OCI-LY7 (cell line): ENCODE data around the gene CEPT1. TPM values are rescaled to one million over a fixed set of nuclear protein-coding genes. Genes with fewer than 3 reads are reported as not detected.

ENCODE experiments used
- BruUV-seq: library from RNA; stranded (reverse); fragments of 400-500 nt; replicated peaks from 2 replicates; lab custom pipeline; 2021; lab: Mats Ljungman, UMichigan
- CTCF ChIA-PET: fragments of 300-600 bp; sonication (Branson Sonifier 250); formaldehyde crosslinking; loops from one replicate; lab custom pipeline; 2022; ENCODE audit warnings: antibody characterized with exemption; ENCODE audit not compliant: unreplicated experiment; lab: Charles Lee
- POLR2A ChIA-PET: fragments of 300-600 bp; sonication (Branson Sonifier 250); formaldehyde crosslinking; loops from one replicate; lab custom pipeline; 2022; ENCODE audit warnings: antibody characterized with exemption; lab: Charles Lee
- DNase-seq: peaks from one replicate; pipeline ENCODE4 v3.0.0-alpha.2; 2015; ENCODE audit warnings: low spot score
- H2AFZ ChIP-seq: fragments of 200-600 bp; sonication (generic), shearing (Covaris generic); 2 replicates; pipeline ENCODE4 v1.6.1; 2014; ENCODE audit warnings: mild to moderate bottlenecking, antibody characterized with exemption, low read length, moderate library complexity
- H3K27ac ChIP-seq: fragments of 200-600 bp; sonication (generic); 2 replicates; pipeline ENCODE4 v1.5.1; 2014; ENCODE audit warnings: mixed run types, low read depth, mild to moderate bottlenecking, moderate library complexity, low read length, inconsistent platforms; ENCODE audit not compliant: poor library complexity, severe bottlenecking
- H3K36me3 ChIP-seq: fragments of 200-600 bp; sonication (generic); 2 replicates; pipeline ENCODE4 v1.6.1; 2014; ENCODE audit warnings: mild to moderate bottlenecking, antibody characterized with exemption, low read length, moderate library complexity, mixed read lengths; ENCODE audit not compliant: insufficient read depth
- H3K4me1 ChIP-seq: fragments of 200-600 bp; sonication (generic); 2 replicates; pipeline ENCODE4 v1.5.1; 2014; ENCODE audit warnings: mild to moderate bottlenecking, low read length; ENCODE audit not compliant: insufficient read depth, poor library complexity, severe bottlenecking
- H3K4me2 ChIP-seq: fragments of 200-600 bp; sonication (generic); 2 replicates; pipeline ENCODE4 v1.6.1; 2014; ENCODE audit warnings: mild to moderate bottlenecking, low read length
- H3K4me3 ChIP-seq: fragments of 200-600 bp; sonication (generic); 2 replicates; pipeline ENCODE4 v1.5.1; 2014; ENCODE audit warnings: mild to moderate bottlenecking, low read depth, low read length; ENCODE audit not compliant: poor library complexity, severe bottlenecking
- H3K79me2 ChIP-seq: fragments of 200-600 bp; sonication (generic); 2 replicates; pipeline ENCODE4 v1.6.1; 2016; ENCODE audit warnings: low read depth, mild to moderate bottlenecking, low read length, moderate library complexity, mixed read lengths; ENCODE audit not compliant: insufficient read depth
- H3K9me2 ChIP-seq: fragments of 200-600 bp; sonication (generic); 2 replicates; pipeline ENCODE4 v1.6.1; 2016; ENCODE audit warnings: mild to moderate bottlenecking, low read length, mixed read lengths; ENCODE audit not compliant: insufficient read depth
- H3K9me3 ChIP-seq: fragments of 200-600 bp; sonication (generic); 2 replicates; pipeline ENCODE4 v1.6.1; 2014; ENCODE audit warnings: mild to moderate bottlenecking, mixed run types, low read length, mixed read lengths
- H4K20me1 ChIP-seq: fragments of 200-600 bp; sonication (generic); 2 replicates; pipeline ENCODE4 v1.6.1; 2014; ENCODE audit warnings: mild to moderate bottlenecking, antibody characterized with exemption, low read length, moderate library complexity, mixed read lengths; ENCODE audit not compliant: insufficient read depth
- CTCF ChIP-seq: fragments of 200-600 bp; sonication (generic); conservative IDR thresholded peaks from 2 replicates; pipeline ENCODE4 v1.5.1; 2014; ENCODE audit warnings: mild to moderate bottlenecking, antibody characterized with exemption, low read length, moderate library complexity, mixed read lengths
- EZH2phosphoT487 ChIP-seq: fragments of 200-600 bp; sonication (generic); IDR thresholded peaks from 2 replicates; pipeline ENCODE4 v1.6.1; 2018; ENCODE audit warnings: low read depth, borderline replicate concordance, mild to moderate bottlenecking, mixed run types, antibody characterized with exemption, low read length, moderate library complexity, mixed read lengths
- intact Hi-C: fragments of 100-400 bp; cut with micrococcal nuclease; formaldehyde crosslinking; loops from one replicate; pipeline ENCODE4 v1.10.0; 2022; ENCODE audit not compliant: unreplicated experiment
- total RNA-seq, 2 experiments: library from RNA; depleted of rRNA in 1 of 2; stranded (reverse); fragments of >200 nt in 1 of 2; shearing (Covaris generic) in 1 of 2; gene quantifications; 2 replicates each; pipeline ENCODE4 v1.2.3, GENCODE V29; 2014 to 2022

Gene CEPT1
- total RNA-seq, 2 experiments from 2014 or later = 44.9 to 59.0 TPM

DNA sequence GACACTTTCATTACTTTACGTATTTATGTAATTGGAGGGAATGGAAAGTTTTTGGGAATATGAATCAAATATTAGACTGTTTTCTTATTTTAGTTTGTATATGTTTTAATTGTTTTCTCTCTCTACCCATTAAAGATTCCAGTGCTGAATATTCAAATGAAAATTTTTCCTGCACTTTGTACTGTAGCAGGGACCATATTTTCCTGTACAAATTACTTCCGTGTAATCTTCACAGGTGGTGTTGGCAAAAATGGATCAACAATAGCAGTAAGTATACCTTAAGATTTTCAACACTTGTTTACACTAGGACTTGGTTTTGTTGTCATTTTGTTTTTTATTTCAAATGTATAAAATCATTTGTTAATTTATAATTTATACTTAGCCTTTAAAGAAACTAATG lies 42.0 kb downstream of the CEPT1 start:
- no TSS peak for BruUV-seq
- no peak overlapping the region for H3K4me2 ChIP-seq
- DNase-seq = no peak
- no peak overlapping the region for H3K4me3 ChIP-seq
- POLR2A ChIA-PET = interaction anchor here (0.9 to 1.9 kb wide), 5 partner anchors 9 to 32 kb away, joined by 3 to 5 read pairs (median 4); no protein-coding TSS in a partner anchor
- TF ChIP-seq CTCF (no peak), EZH2phosphoT487 (no peak)
- H3K9me3 ChIP-seq = no peaks in the 10 kb centered on the region
- no peak overlapping the region for H2AFZ ChIP-seq
- intact Hi-C loops = loop anchor here (5.0 kb wide), 1 partner anchor 150 kb away; no protein-coding TSS in a partner anchor
- H3K4me1 ChIP-seq = no peaks in the 10 kb centered on the region
- H3K27ac ChIP-seq = no peak overlapping the region
- no peaks in the 10 kb centered on the region for H4K20me1 ChIP-seq
- peaks cover 96% of the 10 kb centered on the region for H3K36me3 ChIP-seq
- no peaks in the 10 kb centered on the region for H3K9me2 ChIP-seq
- H3K79me2 ChIP-seq = no peaks in the 10 kb centered on the region
- CTCF ChIA-PET = interaction anchor here (1.1 kb wide), 1 partner anchor 37 kb away, joined by 3 read pairs; no protein-coding TSS in a partner anchor

DNA sequence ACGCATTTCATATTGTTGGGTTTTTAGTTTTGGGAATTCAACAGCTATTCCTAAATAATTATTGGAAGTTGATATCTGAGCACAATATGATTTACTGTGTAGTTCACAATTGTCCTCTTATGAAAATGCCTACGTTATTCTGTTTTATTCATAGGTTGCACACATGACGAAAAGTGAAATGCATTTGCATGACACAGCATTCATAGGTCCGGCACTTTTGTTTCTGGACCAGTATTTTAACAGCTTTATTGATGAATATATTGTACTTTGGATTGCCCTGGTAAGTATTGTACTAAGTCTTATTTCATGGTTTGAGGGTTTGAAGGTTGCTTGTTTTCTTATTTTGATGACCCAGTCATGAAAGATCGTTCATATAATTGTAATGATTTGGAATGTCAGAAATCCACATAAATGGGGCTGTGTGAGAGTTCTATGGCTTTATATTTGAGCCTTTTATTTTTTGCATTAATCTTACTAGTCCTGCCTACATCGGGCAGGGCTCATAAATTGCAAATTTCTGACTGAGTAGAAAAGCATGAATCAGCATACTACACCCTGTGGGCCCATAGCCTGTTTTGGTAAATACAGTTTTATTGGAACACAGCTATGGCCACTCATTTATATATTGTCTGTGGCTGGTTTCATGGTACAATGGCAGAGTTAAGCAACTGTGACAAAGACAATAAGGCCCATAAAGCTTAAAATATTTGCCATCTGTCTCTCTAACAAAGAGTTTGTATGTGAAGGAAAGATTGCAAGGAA lies 43.5 kb downstream of the CEPT1 start:
- Histone ChIP-seq H3K79me2 (no peaks in the 10 kb centered on the region), H3K4me2 (no peak overlapping the region), H3K27ac (no peak overlapping the region), H4K20me1 (no peaks in the 10 kb centered on the region), H3K36me3 (peaks cover 96% of the 10 kb centered on the region), H3K9me3 (no peaks in the 10 kb centered on the region), H3K4me1 (no peaks in the 10 kb centered on the region), H3K9me2 (no peaks in the 10 kb centered on the region), H3K4me3 (no peak overlapping the region), H2AFZ (no peak overlapping the region)
- intact Hi-C loops = loop anchor here (5.0 kb wide), 1 partner anchor 149 kb away; no protein-coding TSS in a partner anchor
- no TSS peak for BruUV-seq
- ChIA-PET POLR2A (interaction anchor here (0.6 to 1.9 kb wide), 10 partner anchors 8 to 1614 kb away, joined by 3 to 5 read pairs (median 4); no protein-coding TSS in a partner anchor), CTCF (no interaction called here)
- DNase-seq = no peak
- TF ChIP-seq CTCF = no peak
- TF ChIP-seq EZH2phosphoT487 = no peak
